DMS 273 (cell line): Measurements from ENCODE around the gene WDR73.
"Not testable (repeated sequence)": the region's sequence is repeated elsewhere in the genome, so short reads cannot be mapped to it uniquely, and the experiment has no call there.

ENCODE experiments used
- DNase-seq: peaks from one replicate; lab custom pipeline; 2025; ENCODE audit not compliant: unreplicated experiment; lab: John Stamatoyannopoulos, UW

WDR73 gene

DNA sequence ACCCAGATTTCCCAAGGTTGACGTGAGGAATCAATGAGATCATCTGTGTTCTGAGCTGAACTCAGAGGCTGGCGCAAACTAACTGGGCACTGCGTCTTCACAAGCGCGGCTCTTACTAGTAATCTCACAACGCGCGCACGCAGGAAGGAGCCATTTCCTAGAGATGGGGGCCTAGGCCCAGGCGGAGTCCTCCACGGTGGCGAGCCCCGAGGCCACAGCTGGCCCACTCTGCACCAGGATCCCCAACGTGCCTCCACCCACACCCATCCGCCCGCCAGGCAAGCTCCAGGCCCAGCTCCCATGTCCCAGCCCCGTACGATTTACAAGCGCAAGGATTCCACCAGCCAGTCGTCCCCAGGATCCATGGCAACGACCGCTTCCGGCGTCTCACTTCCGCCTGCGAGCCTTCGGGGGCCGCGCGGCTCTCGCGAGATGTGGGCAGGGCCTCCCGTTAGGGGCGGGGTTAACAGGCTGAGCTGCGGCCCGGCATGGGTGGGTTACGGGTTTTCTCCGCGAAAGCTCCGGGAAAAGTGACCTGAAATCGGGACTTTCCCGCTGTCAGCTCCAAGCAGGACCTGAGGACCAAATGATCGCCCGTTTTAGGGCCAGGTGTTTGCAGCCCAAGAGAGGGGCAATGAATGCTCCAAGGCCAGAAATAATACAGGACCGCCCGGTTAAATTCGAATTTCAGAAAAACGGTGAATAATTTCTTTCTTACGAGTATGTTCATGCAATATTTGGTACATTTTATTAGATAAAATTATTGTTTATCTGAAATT, at the start of gene WDR73:
TSS of gene WDR73 (minus strand) at position 374 of the 779 bp plus-strand sequence. CDS start at position 365, 9 bp downstream.
- DNase-seq, result peak; percentile 96

DNA sequence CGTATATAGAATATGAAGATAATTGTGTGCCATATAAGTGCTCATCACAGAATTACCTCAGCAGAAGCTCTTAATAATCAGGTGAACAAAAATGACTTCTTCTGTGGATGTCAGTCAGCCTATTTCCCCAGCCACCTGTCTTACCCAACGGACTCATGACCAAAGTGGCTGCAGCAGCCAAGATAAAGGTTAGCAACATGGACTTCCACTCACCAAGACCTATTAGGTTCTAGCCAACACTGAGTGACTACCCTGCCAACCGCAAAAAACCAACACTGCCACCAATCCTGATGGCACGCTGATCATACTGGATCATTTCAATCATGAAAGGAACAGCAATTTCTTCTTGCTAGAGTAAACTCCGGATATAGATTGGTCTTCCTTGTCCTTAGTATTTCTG, 49.7 kb upstream of the WDR73 start:
- no peak for DNase-seq

DNA sequence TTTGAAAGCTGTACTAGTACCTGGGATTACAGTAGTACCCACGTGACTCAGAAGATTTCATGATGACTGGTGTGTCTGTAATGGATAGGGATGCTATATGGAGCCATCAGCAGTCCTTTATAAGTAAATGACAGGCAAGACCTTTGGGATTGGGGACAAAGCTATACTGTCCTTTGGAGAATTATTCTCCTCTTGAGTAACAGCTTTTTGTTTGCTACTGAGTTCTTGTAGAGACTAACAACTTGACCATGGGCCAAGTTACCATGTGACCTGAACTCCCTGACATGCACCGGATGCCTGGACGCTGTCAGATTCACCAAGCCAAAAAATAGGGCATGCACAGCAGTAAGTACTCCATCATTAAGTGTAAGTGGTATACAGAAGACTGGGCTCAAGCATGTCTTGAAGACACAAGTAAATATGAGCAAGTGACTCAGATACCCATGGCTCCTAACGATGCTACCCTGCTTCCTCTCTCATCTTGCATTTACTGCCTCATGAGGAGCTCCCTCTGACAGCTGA, 48.9 kb upstream of the WDR73 start:
- DNase-seq, result peak; percentile 3

DNA sequence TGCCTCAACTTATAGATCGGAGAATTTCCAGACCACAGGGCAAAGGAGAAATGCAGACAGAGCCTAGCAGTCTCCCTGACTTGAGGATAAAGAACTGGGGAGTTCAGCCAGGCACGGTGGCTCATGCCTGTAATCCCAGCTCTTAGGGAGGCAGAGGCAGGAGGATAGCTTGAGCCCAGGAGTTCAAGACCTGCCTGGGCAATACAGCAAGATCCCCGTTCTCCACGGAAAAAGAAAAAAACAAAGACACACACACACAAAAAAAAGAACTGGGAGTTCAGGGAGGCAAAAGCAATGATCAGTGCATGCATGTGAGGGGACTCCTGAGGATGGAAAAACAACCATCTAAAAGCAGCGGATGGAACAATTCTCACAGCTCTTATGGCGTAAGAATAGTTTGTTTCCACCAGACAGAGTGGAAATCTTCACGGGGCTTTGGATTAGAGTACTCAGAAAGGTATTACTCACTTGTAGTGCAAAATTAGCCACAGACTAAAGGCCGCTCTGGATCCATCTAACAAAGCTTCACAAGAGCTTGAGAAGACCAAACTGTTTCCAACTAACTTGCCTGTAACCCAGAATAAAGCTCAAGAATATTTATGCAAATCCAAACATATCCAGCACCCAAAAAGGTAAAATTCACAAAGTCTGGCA, 45.6 kb upstream of the WDR73 start:
- no peak for DNase-seq

DNA sequence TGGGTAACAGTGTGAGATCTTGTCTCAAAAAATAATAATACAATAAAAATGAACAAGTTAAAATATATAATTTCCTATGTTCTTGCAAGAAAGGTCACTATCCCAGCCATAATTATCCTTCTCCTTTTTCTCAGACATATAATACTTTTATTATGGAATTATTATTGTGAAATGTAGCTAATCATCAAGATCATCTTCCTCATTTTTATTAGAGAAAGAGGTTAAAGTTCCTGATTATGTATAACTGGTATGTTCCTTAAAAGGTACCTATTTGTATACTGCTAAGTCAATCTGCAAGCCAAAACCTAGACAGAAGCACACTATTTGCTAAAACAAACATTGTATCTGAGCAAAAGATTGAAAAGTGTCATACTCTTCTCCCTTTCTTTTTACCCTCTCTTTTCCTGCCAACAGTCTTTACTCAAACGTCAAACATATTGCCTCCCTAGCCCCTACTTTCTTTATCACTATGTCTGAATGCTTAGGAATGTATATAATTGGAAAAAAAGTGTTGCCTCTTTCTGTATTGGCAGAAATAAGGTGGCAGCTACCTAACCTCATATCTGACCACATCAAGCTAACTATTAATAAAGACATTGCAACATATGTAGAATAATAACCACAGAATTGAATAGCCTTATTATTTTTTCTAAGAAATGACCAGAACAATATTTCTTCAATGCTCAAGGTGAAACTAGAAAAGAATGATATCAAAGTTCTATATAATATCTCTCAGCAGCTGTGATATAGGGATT, 43.3 kb upstream of the WDR73 start:
- DNase-seq, result no peak

DNA sequence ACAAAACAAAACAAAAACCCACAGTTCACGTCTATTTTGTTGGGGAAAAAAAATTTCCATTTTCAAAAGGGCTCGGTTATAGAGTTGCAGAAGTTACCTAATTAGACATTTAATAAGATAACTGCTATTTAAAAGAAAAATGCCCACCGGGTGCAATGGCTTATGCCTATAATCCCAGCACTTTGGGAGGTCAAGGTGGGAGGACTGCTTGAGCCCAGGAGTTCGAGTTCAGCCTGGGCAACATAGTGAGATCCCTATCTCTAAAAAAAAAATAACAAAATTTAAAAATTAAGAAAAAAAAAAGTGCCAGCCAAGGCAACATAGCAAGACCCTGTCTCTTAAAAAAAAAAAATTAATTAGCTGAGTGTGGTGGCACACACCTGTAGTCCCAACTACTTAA, 42.7 kb upstream of the WDR73 start:
- DNase-seq, result no peak

DNA sequence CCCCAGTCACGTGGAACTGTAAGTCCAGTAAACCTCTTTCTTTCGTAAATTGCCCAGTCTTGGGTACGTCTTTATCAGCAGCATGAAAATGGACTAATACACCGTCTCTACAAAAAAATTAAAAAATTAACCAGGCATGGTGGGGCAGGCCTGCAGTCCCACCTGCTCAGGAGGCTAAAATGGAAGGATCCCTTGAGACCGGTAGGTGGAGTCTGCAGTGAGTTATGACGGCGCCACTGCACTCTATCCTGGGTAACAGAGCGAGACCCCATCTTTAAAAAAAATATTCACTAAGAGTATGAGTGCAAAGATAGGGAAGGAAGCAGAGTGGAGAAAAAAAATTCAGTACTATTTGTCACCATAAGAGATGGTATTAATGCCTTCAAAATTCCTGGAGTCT, 36.3 kb upstream of the WDR73 start:
- no peak for DNase-seq

DNA sequence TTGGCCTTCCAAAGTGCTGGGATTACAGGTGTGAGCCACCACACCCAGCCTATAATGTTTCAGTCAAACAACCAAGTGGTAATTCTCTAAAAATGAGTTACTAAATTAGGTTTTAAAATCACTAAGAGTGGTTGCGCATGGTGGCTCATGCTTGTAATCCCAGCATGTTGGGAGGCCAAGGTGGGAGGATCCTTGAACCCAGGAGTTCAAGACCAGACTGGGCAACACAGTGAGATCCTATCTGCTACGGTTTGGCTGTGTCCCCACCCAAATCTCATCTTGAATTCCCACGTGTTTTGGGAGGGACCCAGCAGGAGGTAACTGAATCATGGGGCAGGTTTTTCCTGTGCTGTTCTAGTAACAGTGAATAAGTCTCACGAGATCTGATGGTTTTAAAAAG, 35.8 kb upstream of the WDR73 start:
- no peak for DNase-seq

DNA sequence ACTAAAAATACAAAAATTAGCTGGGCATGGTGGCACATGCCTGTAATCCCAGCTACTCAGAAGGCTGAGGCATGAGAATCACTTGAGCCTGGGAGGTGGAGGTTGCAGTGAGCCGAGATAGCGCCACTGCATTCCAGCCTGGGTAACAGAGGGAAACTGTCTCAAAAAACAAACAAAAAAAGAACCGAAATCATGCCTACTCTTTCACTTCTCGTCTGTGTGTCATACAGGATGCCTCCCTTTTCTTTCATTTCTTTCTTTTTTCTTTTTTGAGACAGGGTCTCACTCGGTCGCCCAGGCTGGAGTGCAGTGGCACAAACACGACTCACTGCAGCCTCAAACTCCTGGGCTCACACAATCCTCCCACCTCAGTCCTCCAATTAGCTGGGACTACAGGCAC, 32.4 kb upstream of the WDR73 start:
- DNase-seq, result not testable (repeated sequence)

DNA sequence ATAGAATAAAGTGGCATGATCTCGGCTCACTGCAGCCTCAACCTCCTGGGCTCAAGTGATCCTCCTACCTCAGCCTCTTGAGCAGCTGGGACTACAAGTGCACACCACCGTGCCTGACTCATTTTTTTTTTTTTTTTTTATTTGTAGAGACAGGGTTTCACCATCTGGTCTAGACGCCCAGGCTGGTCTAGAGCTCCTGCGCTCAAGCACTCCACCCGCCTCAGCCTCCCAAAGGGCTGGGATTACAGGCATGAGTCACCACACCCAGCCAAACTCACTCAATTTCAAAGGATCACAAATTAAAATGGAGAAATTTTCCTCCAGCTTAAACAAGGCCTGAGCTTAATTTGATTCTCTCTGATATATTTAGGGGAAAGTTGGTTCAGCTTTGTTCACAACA, 31.2 kb upstream of the WDR73 start:
- peak; percentile 73 for DNase-seq

DNA sequence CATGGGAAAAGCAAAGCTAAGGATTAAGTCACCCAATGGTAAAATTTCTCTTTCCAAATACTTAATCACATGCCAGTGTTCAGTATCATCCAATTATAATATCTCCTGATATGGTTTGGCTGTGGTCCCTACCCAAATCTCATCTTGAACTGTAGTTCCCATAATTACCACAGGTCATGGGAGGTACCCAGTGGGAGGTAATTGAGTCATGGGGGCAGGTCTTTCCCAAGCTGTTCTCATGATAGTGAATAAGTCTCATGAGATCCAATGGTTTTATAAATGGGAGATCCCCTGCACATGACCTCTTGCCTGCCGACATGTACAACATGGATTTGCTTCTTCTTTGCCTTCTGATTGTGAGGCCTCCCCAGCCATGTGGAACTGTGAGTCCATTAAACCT, 30.0 kb upstream of the WDR73 start:
- peak; percentile 30 for DNase-seq

DNA sequence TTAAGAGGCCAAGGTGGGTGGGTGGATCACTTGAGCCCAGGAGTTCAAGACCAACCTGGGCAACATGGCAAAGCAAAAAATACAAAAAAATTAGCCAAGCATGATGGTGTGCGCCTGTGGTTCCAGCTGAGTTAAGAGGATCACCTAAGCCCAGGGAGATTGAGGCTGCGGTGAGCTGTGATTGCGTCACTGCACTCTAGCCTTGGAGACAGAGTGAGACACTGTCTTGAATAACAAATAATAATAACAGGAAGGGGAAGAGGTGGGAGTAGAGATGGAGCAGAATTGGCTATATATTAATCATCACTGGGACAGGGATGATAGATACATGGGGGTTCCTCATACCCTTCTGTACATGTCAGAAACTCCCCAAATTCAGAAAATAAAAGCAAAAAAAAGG, 27.7 kb upstream of the WDR73 start:
- DNase-seq, result no peak

DNA sequence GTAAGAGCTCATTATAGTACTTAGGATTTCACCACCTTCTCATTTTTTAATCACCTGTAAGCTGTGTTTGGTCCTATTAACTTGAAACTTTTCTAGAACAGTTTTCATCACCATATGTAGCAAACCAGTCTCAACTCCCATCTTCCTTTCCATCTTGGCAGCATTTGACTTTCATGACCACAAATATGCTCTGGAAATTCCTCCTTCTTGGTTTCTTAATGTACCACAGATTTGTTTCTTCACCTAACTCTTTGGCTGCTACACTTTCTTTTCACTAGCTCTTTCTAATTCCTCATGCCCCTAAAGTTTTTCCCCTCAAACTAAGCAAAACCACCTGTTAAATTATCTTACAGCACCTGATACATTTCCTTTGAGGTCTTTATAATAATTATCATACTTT, 17.1 kb upstream of the WDR73 start:
- DNase-seq, result no peak

DNA sequence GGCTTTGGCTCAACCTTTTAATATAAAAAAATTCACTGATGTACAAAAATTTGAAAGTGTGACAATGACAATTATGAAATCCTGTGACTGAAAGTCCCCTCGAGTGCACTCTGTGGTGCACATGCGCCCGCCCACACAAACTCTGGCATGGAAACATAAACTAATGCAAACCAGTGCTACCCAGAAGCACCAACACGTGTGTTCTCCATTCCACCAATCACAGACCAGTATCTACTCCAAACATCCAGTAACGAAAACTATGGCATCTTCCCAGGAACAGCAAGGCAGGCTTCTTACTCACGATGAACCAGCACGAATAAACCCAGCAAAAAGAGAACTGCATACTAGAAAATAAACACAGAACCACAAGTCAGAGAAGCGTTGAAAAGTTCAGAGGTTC, 15.6 kb upstream of the WDR73 start:
- DNase-seq, result no peak

DNA sequence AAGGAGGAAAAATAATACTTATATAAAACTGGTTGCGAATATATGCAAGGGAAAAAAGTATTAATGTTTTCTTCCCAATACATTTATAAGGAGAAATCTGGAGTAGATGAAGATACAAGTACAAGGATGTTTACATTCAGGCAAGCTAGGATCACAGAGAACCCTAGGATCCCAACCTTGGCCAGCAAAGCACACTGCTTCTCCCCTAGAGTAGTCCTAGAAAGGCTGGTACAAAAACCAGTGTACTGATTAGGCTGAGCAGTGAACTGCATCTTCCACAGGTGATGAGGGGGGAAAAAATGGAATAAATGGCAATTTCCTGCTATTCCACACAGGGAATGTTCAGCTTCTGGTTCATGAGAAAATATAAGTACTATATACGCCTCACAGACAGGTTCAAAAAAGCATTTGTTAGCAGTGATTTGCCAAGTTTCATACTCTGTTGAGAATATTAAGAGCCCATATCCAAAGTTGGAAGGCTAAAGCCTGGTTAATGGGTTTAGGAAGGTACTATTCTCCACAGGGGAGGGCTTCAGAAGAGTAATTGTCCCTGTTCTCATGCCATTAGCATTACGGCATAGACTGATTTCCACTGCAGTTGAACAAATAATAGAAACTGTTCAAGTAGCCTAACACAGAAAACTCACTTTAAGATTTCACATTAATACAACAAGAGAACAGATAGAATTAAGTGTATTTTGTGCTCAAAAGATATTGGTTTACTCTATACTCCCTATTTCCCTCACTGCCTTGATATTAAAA, 14.3 kb upstream of the WDR73 start:
- DNase-seq, result no peak

DNA sequence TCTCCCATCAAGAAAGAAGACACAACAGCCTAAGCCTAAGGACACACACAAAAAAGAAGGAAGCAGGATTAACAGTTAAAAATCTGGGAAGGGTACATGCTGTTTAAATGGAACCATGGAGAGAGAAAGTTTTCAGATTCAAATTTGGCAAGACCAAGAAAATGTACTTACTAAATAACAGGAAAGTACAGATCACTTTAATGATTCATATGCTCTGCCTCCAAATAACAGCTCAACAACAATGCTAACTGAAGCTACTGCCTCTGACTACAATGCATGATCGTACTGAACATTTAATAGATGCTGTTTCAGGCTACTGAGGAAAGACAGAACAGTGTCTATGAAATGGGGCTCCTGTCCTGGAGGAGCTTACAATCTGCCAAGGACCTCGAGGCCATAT, 12.3 kb upstream of the WDR73 start:
- DNase-seq, result no peak

DNA sequence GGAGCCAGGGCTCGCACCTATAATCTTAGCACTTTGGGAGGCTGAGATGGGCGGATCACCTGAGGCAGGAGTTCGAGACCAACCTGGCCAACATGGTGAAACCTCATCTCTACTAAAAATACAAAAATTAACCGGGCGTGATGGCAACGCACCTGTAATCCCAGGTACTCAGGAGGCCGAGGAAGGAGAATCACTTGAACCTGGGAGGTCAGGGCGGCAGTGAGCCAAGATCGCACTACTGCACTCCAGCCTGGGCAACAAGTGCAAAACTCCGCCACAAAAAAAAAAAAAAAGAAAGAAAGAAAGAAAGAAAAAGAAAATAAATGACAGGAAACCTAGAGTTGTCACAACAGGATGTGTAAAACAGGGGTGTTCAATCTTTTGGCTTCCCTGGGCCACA, 6.9 kb upstream of the WDR73 start:
- no peak for DNase-seq

DNA sequence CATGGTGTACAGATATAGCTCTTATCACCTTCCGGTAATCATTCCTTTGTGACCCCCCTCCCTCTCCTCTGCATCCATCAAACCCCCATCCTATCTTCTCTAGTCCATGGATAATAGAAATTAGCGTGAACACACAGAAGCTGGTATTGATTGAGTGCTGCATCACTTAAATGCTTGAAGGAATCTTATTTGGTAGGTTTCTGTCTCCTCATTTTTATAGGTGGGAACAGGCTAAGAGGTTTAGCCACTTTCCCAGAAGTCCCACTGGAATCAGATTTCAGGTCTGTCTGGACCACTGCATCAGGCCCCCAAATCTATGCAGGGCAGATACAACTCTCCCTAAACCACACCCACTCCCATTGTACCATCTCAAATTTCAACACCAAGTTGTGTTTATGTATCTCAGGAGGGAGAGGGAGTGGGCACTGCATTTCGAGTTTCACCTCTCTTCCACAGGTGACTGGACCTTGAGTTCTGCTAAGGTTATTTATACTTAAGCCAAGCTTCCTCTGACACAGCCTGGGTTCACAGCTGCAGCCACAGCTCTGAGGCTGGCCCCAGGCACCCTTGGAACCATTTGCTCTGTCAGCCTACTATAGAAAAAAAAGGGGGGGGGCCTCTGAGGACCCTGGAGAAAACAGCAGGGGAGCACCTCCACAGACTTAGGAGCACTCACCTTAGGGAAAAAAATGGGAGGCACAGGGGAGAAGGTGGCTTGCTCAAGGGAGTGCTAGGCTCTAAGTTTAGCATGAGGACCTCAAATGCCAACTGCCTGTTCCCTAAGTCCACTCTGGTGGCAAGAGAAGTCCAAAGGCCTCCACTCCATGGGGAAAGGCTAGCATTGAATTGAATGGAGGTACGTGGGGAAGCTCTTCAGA, 6.1 kb upstream of the WDR73 start:
- DNase-seq, result peak; percentile 7

DNA sequence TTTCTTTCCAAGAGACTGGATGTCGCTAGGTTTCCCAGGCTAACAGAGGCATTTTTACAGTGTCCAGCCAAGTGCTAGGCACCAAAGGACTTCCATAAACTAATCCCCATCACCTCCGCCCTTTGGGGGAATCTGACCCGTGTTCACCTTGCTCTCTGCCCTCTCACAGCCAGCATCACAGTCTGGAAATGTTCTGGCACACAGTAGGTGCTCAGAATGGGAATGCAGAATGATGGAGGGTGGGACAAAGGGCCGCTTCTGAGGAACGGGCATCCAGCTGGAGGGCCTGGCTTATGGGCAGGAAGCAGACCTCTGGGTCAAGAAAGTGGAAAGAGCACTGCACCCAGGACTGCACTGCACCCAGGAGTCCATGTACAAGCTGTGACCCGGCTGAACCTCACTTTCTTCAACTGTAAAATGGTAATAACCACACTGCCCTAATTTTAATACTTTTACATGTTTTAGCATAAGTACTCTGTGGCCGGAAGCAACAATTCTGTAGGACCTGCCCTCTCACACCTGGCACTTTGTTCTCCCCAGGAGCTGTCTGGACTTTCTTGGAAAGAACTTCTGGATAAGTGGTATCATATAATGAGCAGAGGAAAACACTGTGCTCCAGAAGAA, 4.8 kb upstream of the WDR73 start:
- DNase-seq, result no peak
